GM18505 (cell line): ENCODE measurements around the gene EPHA8.

Source experiments
- ATAC-seq: cut with Tn5 transposase; IDR thresholded peaks from one replicate; pipeline ENCODE4 v1.9.1; 2021; ENCODE audit not compliant: unreplicated experiment
- POLR2A ChIP-seq: IDR thresholded peaks from 4 replicates; pipeline ENCODE4 v1.6.1; 2011; ENCODE audit warnings: borderline replicate concordance; ENCODE audit not compliant: insufficient read depth, insufficient read length; ENCODE audit errors: extremely low read depth

Gene EPHA8

DNA sequence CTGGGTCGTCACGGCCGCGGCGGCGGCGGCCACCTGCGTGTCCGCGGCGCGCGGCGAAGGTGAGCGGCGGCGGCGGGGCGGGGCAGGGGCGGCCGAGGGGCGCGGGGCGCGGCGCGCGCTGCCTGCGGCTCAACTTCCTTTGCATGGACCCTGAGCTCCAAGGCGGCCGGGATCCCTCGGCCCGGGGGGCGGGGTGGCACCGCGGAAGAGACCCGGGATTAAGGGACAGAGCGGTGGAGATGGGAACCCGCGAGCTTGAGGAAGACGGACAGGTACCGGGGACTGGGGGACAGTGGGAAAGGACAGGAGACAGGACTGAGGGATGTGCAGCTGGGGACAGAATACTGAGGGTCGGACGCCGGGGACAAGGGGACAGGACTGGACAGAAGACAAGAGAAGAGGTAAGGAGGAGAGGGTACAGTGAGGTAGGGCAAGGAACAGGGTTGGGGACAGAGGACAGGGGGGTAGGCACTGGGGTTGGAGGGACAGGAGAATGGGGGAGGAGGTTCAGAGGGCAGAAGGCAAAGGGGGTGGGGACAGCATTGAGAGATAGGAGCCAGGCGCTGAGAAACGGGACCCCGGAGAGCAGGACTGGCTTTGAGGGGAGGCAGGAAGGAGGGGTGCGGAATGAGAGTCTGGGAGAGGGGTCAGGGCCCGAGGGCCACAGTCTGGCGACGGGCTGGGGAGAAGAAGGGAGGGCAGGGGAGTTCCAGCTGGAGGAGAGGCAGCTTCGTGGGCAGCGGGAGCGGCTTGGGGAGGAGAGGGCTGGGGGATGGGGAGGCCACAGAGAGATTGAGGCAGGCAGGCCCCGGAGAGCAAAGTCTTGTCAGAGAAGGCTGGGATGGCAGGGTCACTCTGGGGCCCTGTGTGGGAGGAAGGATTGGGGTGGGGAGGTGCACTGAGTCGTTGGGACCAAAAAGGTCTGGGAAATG lies 648 bp downstream of the EPHA8 start:
- ATAC-seq = no peak
- no peak for TF ChIP-seq POLR2A

GRCh38 chr1:22566161-22566560 lies 2.9 kb downstream of the EPHA8 start:
- no peak for TF ChIP-seq POLR2A
- no peak for ATAC-seq

GRCh38 chr1:22567197-22567596 lies 3.9 kb downstream of the EPHA8 start:
- TF ChIP-seq POLR2A = no peak
- no peak for ATAC-seq

- ATAC-seq = no peak
These were observed 4.7 kb downstream of the EPHA8 start for GRCh38 chr1:22567994-22568393.

DNA sequence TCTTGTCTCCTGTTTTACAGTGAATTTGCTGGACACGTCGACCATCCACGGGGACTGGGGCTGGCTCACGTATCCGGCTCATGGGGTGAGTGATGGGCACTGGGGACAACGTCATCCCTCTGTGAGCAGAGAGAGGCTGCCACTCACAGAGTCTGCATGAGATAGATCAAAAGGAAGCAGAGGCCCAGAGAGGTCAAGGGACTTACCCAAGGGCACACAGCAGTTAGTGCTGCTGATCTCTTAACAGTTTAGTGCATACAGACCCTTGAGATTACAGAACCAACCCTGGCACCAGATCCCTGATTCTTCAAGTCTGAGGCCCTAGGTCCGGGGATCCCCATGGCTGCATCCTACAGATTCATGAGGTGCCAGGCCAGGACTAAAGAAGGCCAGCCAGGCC lies 6.0 kb downstream of the EPHA8 start:
- TF ChIP-seq POLR2A = no peak
- no peak for ATAC-seq

More at GRCh38 chr1:22567994-22568393, 4.7 kb downstream of the EPHA8 start:
- no peak for TF ChIP-seq POLR2A

DNA sequence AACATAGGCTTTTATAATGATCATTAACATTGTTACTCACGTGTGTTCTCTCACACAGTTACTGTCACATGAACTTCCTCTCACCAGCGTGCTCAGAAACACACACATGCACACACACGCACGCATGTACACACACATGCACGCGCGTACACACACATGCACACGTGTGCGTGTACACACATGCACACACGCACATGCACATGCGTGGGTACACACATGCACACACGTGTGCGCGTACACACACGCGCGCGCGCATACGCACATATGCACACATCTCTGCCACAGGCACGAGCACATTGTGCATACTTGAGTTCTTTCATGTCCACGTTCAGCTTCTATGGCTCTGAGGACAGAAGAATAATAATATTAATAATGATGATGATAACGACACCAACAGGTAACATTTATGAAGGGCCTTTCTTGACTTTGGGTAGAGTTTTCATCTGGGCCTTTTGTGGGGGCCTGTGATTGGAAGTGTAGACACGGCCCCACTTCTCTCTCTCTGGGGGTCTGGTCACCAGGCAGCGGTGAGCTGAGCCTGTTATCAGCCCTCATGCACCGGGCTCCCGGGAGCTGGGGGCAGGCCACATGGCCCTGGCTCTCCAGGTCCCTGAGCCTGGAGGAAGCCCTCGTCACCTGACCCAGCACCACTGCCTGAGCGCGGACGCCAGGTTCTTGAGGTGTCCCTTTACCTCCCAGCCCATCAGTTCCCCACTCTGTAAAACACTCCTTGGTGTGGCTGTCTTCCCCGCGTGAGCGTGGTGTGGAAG lies 7.0 kb downstream of the EPHA8 start:
- no peak for TF ChIP-seq POLR2A
- no peak for ATAC-seq

DNA sequence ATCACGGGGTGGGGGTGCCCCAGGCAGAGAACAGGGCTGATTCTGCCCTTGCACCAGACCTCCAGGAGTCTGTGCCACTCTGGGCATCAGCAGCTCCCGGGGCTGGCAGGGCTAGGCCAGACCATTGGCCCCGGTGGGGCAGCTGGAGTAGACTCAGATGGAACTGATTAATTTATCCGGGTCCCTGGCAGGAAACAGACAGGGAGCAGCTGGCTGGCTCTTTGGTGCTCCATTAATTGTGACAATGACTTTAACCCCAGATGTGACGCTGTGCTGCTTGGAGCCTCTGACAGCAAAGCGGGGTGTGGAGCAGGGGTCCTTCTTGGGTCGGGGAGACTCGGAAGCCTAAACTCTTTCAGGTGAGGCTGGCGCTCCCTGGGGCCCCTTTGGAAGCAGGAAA lies 9.5 kb downstream of the EPHA8 start:
- no peak for ATAC-seq
- no peak for TF ChIP-seq POLR2A

GRCh38 chr1:22573237-22573636 lies 9.9 kb downstream of the EPHA8 start:
- no peak for ATAC-seq
- TF ChIP-seq POLR2A = no peak

DNA sequence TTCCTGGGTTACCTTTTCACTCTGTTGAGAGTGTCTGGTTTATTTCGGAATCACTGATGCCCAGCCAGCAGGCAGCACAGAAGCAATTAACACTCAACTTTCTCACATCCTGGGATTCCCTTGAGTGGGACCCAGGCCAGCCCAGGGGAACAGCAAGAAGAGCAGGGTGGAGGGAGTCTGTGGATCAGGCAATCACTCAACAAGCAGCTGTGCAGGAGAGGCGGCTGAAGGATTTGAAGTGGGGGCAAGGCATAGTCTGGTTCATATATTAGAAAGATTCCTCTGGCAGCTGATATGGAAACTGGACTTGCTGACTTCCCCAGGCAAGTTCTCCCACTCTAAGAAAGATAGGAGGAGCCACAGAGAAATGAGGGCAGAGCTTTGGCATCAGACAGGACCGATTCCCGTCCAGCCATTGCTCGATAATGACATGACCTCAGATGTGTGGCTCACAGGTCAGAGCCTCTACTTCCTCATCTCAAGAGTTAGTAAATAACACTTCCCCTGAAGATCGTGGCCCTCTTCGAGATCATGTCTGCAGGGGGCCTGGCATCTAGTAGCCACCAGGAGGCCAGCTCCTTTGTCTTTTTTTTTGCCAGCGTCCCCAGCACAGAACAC lies 12.4 kb downstream of the EPHA8 start:
- no peak for TF ChIP-seq POLR2A
- ATAC-seq = no peak

DNA sequence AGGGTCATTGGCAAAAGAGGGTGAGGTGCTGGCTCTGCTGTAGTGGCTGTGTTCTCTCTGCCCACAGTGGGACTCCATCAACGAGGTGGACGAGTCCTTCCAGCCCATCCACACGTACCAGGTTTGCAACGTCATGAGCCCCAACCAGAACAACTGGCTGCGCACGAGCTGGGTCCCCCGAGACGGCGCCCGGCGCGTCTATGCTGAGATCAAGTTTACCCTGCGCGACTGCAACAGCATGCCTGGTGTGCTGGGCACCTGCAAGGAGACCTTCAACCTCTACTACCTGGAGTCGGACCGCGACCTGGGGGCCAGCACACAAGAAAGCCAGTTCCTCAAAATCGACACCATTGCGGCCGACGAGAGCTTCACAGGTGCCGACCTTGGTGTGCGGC lies 12.9 kb downstream of the EPHA8 start:
- no peak for ATAC-seq
- TF ChIP-seq POLR2A = no peak

GRCh38 chr1:22576617-22577016 lies 13.3 kb downstream of the EPHA8 start:
- no peak for ATAC-seq
- TF ChIP-seq POLR2A = no peak

DNA sequence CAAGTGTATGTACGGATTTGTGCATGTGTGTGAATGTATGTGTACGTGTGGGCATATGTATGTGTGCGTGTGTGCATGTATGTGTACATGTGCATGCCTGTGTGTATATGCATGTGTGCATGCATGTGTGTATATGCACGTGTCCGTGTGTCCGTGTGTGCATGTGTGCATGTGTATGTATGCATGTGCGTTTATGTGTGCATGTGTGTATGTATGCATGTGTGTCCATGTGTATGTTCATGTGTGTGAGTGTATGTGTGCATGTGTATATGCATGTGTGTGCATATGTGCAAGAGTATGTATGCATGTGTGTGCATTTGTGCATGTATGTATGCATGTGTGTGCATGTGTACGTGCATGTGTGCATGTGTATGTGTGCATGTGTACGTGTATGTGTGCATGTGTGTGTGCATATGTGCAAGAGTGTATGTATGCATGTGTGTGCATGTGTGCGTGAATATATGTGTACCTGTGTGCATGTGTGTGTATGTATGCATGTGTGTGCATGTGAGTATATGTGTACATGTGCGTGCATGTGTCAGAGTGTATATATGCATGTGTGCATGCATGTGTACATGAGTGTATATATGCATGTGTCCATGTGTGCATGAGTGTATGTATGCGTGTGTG lies 15.6 kb downstream of the EPHA8 start:
- ATAC-seq = no peak

GRCh38 chr1:22579541-22580155 lies 16.4 kb downstream of the EPHA8 start:
- ATAC-seq = no peak
- TF ChIP-seq POLR2A = no peak

More for the DNA sequence above, 15.6 kb downstream of the EPHA8 start:
- TF ChIP-seq POLR2A = no peak
